Brain pericyte (primary cell): Measurements from ENCODE around the gene HOXA11.

Experiments used
- DNase-seq: peaks from one replicate; pipeline ENCODE4 v3.0.0-alpha.2; 2012; ENCODE audit warnings: low read depth, low spot score

The HOXA11 gene

GRCh38 chr7:27185013-27185853, at the start of gene HOXA11:
TSS of gene HOXA11 (minus strand) at chr7:27185232. CDS start at chr7:27185144, 88 bp downstream.
- DNase-seq: no peak

DNA sequence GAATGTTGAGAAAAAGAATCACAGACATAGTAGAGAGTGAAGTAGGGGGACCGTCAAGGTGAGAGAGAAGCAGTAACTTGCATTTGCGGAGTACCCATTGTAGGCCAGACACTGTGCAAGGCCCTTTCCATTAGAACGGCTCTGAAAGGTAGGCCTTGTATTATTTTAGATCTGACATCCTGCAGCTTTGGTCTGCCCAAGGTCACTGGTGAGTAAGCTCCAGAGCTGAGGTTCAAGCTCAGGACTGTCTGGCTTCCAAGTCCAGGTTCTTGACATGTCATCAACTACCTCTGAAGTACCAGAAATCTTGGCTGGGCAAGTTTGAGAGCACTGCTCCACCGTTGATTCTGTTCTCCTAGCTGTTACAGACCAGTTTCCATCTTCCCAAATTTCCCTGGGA, 44.4 kb upstream of the HOXA11 start:
- no peak for DNase-seq

GRCh38 chr7:27224983-27225934, 40.2 kb upstream of the HOXA11 start:
- no peak for DNase-seq

- no peak for DNase-seq
Measured at GRCh38 chr7:27223941-27224575, 39.0 kb upstream of the HOXA11 start.

DNA sequence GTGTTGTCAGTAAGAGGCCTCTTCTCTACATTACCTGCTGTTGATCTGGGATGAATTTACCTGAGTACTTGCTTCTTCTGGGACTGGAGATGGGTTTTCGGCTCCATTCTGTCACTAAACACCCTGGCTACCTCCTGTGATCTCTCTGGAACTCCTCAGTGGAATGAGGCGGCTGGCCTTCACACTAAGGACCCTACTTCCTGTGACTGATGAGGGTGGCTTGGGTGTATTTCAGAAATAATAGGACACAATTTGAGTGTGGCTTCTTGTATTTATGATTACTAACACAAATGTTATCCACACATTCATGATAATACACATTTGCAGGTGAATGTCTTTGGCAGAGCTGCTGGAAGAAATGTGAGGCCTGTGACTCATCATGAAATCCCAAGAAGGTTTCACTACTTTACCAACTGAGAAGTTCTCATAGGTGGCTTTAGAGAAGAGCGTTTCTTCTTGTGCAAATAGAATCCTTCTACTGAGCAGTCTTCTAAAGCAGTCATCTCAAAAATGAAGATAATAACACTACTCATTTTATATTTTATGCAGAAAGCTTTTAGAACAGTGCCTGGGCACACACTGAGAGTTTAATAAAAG, 36.3 kb upstream of the HOXA11 start:
- no peak for DNase-seq

DNA sequence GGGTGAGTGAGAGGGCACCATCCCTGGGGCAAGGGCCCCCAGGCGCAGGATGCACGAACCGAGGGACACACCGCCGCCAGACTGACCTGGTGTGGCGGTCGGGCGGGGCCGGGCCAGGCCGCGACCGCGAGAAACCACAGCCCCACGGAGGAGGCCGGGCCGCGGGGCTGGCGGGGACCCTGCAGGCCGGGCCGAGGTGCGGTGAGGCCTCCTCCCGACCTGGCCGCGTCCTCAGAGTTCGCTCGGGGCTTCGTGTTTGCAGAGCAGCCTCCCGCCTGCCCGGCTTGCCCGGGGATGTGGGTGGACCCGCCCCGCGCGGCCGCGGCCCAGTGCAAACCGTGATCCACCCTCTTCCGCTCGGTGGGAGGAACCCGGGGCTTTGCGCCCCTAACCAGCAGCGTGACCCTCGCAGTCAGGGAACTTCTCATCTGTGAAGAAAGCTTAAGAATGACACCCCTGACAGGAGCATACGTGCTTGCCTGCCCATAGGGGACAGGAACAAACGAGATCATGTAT, 35.5 kb upstream of the HOXA11 start:
- no peak for DNase-seq

DNA sequence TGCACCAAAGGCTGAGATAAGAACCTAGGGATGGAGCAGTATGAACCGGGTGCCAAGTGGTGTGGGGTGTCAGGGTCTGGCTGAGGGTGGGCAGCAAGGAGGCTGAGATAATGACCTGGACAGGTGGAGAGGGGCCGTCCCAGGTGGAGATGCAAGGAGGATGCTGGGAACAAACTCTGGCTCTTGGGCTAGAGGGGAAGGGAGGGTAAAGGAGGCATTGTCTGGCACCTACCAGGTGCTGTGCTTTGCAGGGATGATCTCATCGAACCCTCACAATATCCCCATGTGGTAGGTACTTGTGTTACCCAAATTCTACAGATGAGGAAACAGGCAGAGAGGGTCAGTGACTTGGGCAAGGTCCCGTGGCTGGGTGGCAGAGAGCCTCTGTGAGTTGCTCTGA, 34.8 kb upstream of the HOXA11 start:
- DNase-seq: no peak

GRCh38 chr7:27217951-27218350, 32.9 kb upstream of the HOXA11 start:
- no peak for DNase-seq

DNA sequence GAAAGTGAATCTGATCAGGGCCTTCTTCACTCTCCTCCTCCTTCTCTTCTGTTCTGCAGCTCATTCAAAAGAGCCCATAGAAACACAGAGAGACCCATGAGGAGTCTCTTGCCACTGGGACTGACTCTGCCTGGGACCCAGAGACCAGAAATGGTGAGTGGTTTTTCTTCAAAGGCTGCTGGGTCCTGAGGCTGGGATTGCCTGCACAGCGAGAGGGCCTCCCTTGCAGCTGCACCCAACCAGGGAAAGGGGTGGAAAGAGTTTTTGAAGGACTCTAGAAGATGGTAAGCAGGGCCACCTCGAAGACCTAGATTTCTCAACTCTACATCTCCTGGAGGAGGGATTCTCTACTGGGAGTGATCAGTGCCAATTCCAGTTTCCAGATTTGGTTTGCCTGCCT, 30.3 kb upstream of the HOXA11 start:
- DNase-seq: no peak

- no peak for DNase-seq
Measured at GRCh38 chr7:27214239-27214950, 29.4 kb upstream of the HOXA11 start.

- DNase-seq: no peak
Measured at GRCh38 chr7:27213433-27214238, 28.6 kb upstream of the HOXA11 start.

GRCh38 chr7:27212497-27213432, 27.7 kb upstream of the HOXA11 start:
- DNase-seq: no peak

- DNase-seq: no peak
Measured at GRCh38 chr7:27211764-27212204, 26.8 kb upstream of the HOXA11 start.

DNA sequence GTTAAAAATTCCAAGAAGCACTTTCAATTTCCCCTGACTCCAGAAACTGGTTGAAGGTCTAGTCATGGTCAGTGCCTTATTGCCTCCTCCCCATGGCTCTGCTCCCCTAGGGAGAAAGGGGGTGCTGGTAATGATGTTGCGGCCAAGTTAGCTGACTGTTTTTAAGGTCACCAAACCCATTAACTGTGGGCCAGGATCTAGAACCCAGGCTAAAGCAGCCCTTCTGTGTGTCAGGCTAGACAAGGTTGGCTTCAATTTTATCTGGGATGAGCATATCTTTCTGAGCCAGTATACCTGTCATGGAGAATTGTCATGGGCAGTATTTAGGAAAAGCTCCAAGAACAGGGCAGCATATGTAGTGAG, 26.0 kb upstream of the HOXA11 start:
- no peak for DNase-seq

- DNase-seq: no peak
Measured at GRCh38 chr7:27210441-27211083, 25.5 kb upstream of the HOXA11 start.

DNA sequence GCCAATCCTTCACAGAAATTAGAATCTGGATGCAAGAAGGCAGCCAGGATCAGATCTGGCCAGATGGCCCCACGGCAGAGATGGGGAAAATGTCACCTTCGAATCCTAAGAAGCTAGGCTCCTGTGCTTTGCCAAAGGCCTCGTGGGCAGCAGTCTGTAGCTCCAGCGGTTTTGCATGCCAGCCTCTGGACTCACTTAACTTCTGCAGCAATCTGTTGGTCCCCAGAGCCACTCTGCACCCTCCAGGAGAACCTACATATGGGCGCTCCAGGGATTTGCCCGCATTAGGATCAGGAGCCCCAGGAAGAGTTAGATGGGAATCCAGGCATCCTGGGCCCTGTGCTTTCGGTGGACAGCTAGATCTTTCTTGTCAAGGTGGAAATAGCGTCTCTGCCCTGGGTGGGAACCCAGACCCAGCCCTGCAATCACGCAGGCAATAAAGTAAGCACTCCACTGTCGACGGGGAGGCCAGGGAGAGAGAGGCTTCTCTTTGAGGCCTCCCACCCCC, 25.0 kb upstream of the HOXA11 start:
- no peak for DNase-seq

DNA sequence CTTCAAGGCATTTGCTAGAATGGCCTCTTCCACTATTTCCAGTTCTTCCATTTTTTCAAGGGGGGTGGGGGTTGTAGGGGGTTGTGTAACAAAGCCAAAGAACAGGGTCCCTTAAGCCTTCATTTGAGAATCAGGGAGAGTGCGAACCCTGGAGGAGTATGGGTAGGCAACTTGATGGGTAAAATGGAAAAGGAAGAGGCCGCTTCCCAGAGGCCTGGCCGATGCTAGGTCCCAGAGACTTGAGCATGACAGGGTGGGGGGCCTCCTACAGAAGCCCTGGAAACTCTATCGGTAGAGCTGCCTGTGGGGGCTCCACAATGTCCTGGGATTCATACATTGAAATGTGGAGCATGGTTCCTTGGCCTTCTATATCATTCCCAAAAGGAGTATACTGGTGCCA, 24.0 kb upstream of the HOXA11 start:
- DNase-seq: no peak

DNA sequence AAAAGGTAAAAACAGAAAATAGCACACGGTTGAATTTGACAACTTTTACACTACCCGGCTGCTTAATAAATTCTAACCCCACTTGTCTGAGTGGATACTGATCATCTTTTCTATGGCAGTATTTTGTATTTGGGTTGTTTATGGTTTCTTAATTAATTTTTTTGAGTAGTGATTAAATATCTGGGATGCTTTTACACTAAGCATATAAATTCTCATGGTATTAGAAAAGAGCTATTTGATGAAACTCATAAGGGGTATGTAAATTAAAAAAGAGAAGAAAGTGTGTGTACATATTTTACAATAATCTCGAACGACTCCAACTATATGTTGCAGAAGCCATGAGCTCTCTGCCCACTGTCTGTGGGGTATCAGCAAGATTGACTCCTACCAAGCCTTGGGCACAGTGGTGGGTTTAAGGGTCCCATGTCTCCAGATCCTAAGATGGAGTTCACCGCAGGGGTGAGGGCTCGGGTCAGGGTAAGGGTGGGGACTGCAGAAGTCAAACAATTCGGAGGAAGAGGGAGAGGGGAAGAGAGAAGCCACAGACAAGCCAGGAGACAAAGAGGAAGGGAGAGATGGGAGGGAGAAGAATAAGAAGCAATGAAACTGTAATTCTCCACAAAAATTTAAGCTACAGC, 22.4 kb upstream of the HOXA11 start:
- DNase-seq: no peak
